ENCODE data around the gene OSBPL6. TPM values are rescaled to one million over a fixed set of nuclear protein-coding genes. Genes with fewer than 3 reads are reported as not detected.

OSBPL6 gene
- total RNA-seq, 1 experiment from 2014 or later = 11.6 TPM

DNA sequence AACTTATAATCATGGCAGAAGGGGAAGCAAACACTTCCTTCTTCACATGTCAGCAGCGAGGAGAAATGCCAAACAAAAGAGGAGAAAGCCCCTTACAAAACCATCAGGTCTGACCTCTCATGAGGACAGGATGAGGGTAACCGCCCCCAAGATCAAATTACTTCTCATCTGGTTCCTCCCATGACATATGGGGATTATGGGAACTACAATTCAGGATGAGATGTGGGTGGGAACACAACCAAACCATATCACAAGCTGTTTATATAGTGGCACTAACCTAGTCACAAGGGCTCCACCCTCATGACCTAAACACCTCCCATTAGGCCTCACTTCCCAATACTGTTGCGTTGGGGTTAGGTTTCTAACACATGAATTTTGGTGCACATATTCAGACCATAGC lies 110.0 kb downstream of the OSBPL6 start (continued):
- TF ChIP-seq, protein P1, sequence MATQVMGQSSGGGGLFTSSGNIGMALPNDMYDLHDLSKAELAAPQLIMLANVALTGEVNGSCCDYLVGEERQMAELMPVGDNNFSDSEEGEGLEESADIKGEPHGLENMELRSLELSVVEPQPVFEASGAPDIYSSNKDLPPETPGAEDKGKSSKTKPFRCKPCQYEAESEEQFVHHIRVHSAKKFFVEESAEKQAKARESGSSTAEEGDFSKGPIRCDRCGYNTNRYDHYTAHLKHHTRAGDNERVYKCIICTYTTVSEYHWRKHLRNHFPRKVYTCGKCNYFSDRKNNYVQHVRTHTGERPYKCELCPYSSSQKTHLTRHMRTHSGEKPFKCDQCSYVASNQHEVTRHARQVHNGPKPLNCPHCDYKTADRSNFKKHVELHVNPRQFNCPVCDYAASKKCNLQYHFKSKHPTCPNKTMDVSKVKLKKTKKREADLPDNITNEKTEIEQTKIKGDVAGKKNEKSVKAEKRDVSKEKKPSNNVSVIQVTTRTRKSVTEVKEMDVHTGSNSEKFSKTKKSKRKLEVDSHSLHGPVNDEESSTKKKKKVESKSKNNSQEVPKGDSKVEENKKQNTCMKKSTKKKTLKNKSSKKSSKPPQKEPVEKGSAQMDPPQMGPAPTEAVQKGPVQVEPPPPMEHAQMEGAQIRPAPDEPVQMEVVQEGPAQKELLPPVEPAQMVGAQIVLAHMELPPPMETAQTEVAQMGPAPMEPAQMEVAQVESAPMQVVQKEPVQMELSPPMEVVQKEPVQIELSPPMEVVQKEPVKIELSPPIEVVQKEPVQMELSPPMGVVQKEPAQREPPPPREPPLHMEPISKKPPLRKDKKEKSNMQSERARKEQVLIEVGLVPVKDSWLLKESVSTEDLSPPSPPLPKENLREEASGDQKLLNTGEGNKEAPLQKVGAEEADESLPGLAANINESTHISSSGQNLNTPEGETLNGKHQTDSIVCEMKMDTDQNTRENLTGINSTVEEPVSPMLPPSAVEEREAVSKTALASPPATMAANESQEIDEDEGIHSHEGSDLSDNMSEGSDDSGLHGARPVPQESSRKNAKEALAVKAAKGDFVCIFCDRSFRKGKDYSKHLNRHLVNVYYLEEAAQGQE (IDR thresholded peaks at IDR 0.05; ENCODE audit: low read depth) = no peak
- TF ChIP-seq RAD21 (IDR thresholded peaks at IDR 0.05; ENCODE audit: low read depth) (no peak), YY1 (IDR thresholded peaks at IDR 0.05; ENCODE audit: extremely low read depth, insufficient replicate concordance, low read depth, low read length) (no peak), TCF7L2 (IDR thresholded peaks at IDR 0.05; ENCODE audit: borderline replicate concordance, extremely low read depth, insufficient read depth, insufficient read length) (no peak), POLR2AphosphoS5 (IDR thresholded peaks at IDR 0.05; ENCODE audit: low read depth, low read length) (no peak), ZFX (IDR thresholded peaks at IDR 0.05) (no peak), EZH2phosphoT487 (IDR thresholded peaks at IDR 0.05; ENCODE audit: borderline replicate concordance) (no peak), SIN3A (IDR thresholded peaks at IDR 0.05; ENCODE audit: low read depth) (no peak), CEBPB (IDR thresholded peaks at IDR 0.05; ENCODE audit: low read depth) (no peak)
- TF ChIP-seq, protein P2, sequence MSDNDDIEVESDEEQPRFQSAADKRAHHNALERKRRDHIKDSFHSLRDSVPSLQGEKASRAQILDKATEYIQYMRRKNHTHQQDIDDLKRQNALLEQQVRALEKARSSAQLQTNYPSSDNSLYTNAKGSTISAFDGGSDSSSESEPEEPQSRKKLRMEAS (IDR thresholded peaks at IDR 0.05) = no peak
- TF ChIP-seq, protein P3, sequence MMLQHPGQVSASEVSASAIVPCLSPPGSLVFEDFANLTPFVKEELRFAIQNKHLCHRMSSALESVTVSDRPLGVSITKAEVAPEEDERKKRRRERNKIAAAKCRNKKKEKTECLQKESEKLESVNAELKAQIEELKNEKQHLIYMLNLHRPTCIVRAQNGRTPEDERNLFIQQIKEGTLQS (IDR thresholded peaks at IDR 0.05) = no peak

All from HCT116 (cell line).